Activated CD4-positive, alpha-beta T cell treated with anti-CD3 and anti-CD28 coated beads, Interleukin-2, amount 50 U/mL, for 48 hours (primary cell): ENCODE results near the gene GADL1.

Experiments
- DNase-seq, 2 experiments: peaks; one replicate each; pipeline ENCODE4 v3.0.0-alpha.2; 2020

The GADL1 gene

DNA sequence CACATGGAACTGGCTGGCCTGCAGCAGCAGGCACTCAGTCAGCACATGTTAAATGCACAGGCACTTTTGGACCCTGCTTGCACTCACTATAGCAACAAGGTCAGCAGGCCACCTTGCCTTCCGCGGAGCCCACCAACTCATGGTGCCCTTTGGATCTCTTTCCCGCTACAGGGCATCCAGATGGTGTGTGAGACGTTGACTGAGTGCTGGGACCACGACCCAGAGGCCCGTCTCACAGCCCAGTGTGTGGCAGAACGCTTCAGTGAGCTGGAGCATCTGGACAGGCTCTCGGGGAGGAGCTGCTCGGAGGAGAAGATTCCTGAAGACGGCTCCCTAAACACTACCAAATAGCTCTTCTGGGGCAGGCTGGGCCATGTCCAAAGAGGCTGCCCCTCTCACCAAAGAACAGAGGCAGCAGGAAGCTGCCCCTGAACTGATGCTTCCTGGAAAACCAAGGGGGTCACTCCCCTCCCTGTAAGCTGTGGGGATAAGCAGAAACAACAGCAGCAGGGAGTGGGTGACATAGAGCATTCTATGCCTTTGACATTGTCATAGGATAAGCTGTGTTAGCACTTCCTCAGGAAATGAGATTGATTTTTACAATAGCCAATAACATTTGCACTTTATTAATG lies 203.1 kb downstream of the GADL1 start:
- DNase-seq: no peak

DNA sequence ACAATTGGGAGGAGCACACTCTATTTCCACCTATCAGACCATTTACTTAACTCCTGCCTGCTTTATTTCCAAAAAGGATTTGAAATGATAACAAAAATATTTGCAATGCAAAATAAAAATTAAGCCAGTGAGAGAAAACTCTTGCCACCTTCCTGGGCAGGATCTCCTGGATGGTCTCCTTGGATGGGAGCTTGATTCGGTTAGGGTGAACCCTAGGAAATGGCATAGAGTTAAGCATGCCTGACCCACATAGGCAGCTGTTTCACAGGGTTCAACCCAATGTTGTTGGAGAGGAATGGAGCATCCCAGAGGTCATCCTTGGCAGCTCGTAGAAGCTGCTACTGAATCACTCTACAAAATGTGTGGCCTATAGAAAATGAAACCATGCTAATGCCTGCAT lies 204.3 kb downstream of the GADL1 start:
- no peak for DNase-seq

- no peak for DNase-seq
These were observed 205.5 kb downstream of the GADL1 start for GRCh38 chr3:30688776-30689641.

DNA sequence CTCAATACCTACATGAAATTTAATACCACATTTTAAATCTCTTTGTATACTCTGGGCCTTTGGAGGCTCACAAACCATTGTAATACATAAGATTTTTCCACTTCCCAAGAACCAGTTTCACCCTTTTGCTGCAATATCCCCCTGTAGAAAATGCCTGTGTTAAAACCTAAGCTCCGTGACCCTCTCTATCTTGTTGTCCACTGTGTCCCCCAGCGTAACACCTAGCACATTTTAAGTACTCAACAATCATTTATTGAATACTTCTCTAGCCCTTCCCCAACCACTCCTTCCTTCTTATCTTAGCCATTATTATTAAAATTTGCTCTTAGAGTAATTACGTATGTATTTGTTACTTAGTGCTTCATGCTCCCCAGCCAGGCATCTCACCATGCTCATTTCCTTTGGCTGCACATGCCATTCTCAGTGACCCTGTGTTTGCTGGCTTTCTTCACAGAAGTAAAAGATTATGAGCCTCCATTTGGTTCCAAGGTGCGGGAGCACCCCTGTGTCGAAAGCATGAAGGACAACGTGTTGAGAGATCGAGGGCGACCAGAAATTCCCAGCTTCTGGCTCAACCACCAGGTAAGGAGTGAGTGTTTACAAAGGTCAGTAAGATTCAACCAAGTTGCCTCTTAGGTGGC lies 206.4 kb downstream of the GADL1 start:
- DNase-seq: no peak

DNA sequence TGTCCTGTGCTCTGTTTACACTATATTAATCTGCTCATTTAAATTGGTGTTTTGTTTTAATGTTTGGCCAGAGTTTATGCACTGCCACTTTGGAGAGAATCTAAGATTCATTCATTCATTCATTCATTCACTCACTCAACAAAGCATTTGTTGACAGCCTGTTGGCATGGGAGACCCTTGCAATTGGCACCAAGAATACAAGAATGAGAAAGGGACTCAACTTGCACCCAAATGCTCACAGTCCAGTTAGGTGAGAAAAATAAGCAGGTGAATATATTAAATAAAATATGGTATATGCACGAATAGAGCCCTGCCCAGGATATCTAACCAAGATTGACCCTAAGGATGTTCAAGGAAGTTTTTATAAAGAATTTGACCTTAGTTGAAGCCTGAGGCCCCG lies 207.7 kb downstream of the GADL1 start:
- DNase-seq: no peak

- DNase-seq: no peak
These were observed 208.3 kb downstream of the GADL1 start for GRCh38 chr3:30686176-30686575.

GRCh38 chr3:30685267-30685667 lies 209.2 kb downstream of the GADL1 start:
- DNase-seq: no peak

DNA sequence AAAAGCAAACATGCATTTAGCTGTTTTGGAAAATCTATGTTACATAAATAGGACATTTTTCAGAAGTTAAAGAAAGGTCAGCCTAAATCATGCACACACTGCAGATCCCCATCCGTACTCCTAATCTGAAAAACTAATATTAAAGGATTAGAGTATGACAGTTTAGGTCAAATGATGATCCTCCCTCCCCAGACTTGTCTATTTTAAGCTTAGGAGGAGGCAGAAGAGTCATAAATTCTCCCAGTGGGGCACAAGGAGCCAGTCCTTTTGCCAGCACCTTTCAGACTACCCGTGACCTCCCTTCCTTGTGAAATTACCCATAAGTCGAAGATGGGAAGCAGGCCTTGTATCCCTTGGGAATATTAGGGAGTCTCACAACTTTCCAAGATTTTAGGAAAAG lies 210.1 kb downstream of the GADL1 start:
- no peak for DNase-seq

DNA sequence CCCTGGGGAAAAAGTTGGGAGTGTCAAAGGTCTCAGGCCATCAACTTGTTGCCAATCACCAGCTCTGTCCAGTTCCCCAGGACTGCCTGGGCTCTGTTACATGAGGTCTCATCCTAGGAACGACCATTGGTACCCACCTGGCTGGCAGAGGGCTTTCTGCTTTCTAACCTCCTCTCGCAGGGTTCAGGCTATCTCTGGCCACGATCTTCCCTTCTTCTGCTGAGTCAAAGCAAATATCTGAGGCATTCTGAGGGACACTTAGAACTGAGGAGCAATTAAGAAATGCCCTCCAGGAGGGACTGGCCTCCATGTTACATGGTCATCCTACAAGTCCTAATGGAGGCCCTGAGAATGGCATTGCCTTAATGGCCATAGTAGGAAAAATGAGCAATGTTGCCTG lies 210.7 kb downstream of the GADL1 start:
- DNase-seq: no peak

- DNase-seq: peak in 1 of 2 experiments; percentile 46
These were observed 211.9 kb downstream of the GADL1 start for GRCh38 chr3:30682434-30683155.

GRCh38 chr3:30681649-30682211 lies 212.7 kb downstream of the GADL1 start:
- no peak for DNase-seq

DNA sequence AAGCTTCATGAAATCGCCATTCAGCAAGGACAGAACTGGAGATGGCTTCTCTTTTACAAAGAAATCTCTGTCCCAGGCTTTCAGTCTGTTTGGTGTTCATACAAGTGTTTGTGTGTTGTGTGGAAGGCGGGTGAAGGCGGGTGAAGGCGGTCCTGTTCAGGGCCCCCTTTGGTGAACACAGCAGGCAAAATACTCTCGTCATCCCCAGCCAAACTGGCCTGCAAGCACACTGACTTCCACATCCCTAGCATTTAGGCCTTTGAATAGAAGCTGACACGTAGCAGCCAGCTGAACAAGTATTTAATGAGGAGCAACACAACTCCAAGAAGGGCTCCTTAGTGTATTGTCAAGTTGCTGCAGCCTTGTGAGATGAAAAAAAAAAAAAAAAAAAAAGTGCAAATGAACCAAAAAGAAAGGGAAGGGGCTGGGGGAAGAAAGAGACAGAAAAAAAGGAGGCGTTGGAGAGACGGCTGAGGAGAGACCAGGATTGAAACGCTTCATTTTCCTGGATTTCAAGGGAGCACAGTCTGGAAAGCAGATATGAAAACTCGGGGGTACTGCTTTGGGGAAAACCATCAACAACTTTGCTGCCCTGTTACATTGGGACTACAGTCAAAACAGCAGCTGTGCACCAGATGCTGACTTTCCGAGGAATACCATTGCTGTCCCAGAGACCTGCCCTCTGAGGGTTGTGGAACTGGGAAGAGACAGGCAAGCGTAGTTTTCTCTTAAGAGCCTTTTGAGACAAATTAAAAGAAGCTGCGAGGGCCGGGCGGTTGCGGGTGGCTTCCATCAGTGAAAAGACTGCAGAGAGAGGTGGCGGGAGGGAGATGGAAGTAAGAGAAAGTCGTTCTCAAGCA lies 213.4 kb downstream of the GADL1 start:
- no peak for DNase-seq

- DNase-seq: no peak
These were observed 215.4 kb downstream of the GADL1 start for GRCh38 chr3:30679045-30679444.

- no peak for DNase-seq
These were observed 217.1 kb downstream of the GADL1 start for GRCh38 chr3:30677347-30677685.

DNA sequence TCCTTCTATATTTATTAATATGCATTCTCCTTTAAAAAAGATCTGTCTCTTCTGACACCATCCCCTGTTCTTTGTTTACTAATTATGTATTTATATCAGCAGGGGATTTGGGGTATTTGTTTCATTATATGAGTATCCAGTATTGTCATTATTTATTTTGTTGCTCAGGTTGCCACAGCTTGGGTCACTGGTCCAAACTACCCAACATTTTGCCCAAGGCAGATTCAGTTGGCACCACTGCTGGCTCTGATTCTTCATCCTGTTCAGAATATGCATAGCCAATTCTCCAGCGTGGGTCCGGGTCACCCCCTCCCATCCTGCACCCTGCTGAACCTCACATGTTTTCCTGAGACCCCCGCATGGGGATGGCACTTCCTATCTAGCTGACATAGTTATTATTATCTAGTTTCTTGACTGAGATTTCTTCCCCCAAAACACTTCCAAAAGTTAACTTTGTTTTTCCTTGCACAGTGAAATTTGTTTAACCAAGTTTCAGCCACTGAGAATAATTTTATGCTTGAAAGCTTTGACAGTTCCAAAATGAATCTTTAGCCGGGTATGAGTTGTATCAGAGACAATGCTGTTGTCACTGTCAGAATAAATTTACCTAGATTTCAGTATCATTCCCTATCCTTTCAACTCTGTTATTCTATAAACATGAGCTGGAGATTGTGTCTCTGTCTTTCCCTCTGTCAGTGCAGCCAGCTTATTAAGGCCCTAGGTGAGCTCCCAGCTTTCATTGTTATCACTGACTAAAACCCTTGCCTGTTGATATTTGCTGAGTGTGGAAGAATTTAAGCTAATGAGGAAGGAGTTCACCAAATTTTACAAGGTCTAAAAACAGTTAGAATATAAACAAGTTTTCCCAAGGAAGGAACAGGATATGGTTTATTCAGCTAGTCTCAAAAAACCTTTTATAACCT lies 217.8 kb downstream of the GADL1 start:
- no peak for DNase-seq
